ENCODE measurements around the gene ABHD14A. TPM values are rescaled to one million over a fixed set of nuclear protein-coding genes. Genes with fewer than 3 reads are reported as not detected.

Gene ABHD14A
- total RNA-seq, 1 donor from 2014 or later, result 14.8 TPM

- no peaks in the 10 kb centered on the region for H3K27me3 Mint-ChIP-seq (ENCODE audit: low read depth)
- no peak for DNase-seq (ENCODE audit: low spot score in 2 of 2, unreplicated experiment in 2 of 2)
- no peak for TF ChIP-seq CTCF (IDR thresholded peaks at IDR 0.05; ENCODE audit: unreplicated experiment)
- H3K9me3 Mint-ChIP-seq, result no peaks in the 10 kb centered on the region
- H3K4me1 Mint-ChIP-seq, result peaks cover 34% of the 10 kb centered on the region
- no peak overlapping the region for H3K4me3 Mint-ChIP-seq
- no peak overlapping the region for H3K27ac Mint-ChIP-seq
- no peaks in the 10 kb centered on the region for H3K36me3 Mint-ChIP-seq
Observed at GRCh38 chr3:52029053-52029452, 54.2 kb downstream of the ABHD14A start.

- Mint-ChIP-seq H3K27me3 (ENCODE audit: low read depth) (no peaks in the 10 kb centered on the region), H3K4me1 (peaks cover 30% of the 10 kb centered on the region), H3K27ac (no peak overlapping the region), H3K4me3 (no peak overlapping the region), H3K36me3 (no peaks in the 10 kb centered on the region), H3K9me3 (no peaks in the 10 kb centered on the region)
- TF ChIP-seq CTCF (IDR thresholded peaks at IDR 0.05; ENCODE audit: unreplicated experiment), result no peak
- no peak for DNase-seq (ENCODE audit: low spot score in 2 of 2, unreplicated experiment in 2 of 2)
Observed at GRCh38 chr3:52029535-52029934, 54.7 kb downstream of the ABHD14A start.

Other genes with a start within 250 kb of the ABHD14A start
- gene IQCF6, start 195.8 kb upstream of the ABHD14A start, total RNA-seq, result not detected in 3 replicates
- not detected in 3 replicates for gene IQCF2, start 113.4 kb upstream of the ABHD14A start, total RNA-seq
- not detected in 3 replicates for gene IQCF5, start 99.5 kb upstream of the ABHD14A start, total RNA-seq
- gene IQCF1, start 71.7 kb upstream of the ABHD14A start, total RNA-seq, result not detected in 3 replicates
- 20.5 to 20.9 TPM (median 20.6 TPM) in 3 replicates for gene RRP9, start 33.2 kb upstream of the ABHD14A start, total RNA-seq
- gene PARP3, start 32.7 kb upstream of the ABHD14A start, total RNA-seq, result 11.9 to 13.2 TPM (median 12.0 TPM) in 3 replicates
- gene GPR62, start 19.7 kb upstream of the ABHD14A start, total RNA-seq, result 0.22 to 0.36 TPM (median 0.33 TPM) in 3 replicates
- 58.3 to 62.0 TPM (median 59.8 TPM) in 3 replicates for gene PCBP4, start 7.6 kb upstream of the ABHD14A start, total RNA-seq
- 25.9 to 27.2 TPM (median 26.0 TPM) in 3 replicates for gene ABHD14B, start 1.0 kb upstream of the ABHD14A start, total RNA-seq
- 47.8 to 59.0 TPM (median 58.7 TPM) in 3 replicates for gene ACY1, start 8.5 kb downstream of the ABHD14A start, total RNA-seq
- 1,237 to 1,322 TPM (median 1,301 TPM) in 3 replicates for gene RPL29, start 20.8 kb downstream of the ABHD14A start, total RNA-seq
- gene DUSP7, start 81.5 kb downstream of the ABHD14A start, total RNA-seq, result 32.0 to 34.6 TPM (median 32.2 TPM) in 3 replicates
- gene POC1A, start 179.4 kb downstream of the ABHD14A start, total RNA-seq, result 7.9 to 9.4 TPM (median 8.7 TPM) in 3 replicates
- gene ALAS1, start 223.1 kb downstream of the ABHD14A start, total RNA-seq, result 32.1 to 34.0 TPM (median 33.2 TPM) in 3 replicates

All from mesothelial cell of epicardium (in vitro differentiated cells).